RWPE2 (cell line): ENCODE results near the gene HNRNPD.
"Not testable (repeated sequence)": the region's sequence is repeated elsewhere in the genome, so short reads cannot be mapped to it uniquely, and the experiment has no call there.

Source experiments
- ATAC-seq: fragments of 200-7000 bp; cut with Tn5 transposase; 3 replicates; pipeline ENCODE4 v1.9.1; 2021; ENCODE audit warnings: low read depth
- DNase-seq: peaks from one replicate; pipeline ENCODE4 v3.0.0-alpha.2; 2020; ENCODE audit warnings: low spot score
- H3K27ac ChIP-seq: fragments of 450-650 bp; 2 replicates; pipeline ENCODE4 v1.5.1; 2017; ENCODE audit warnings: mild to moderate bottlenecking; ENCODE audit not compliant: poor library complexity, severe bottlenecking
- H3K27me3 ChIP-seq: fragments of 250-450 bp; sonication (Bioruptor Pico); 2 replicates; pipeline ENCODE4 v1.5.1; 2021; ENCODE audit warnings: mild to moderate bottlenecking, moderate library complexity; ENCODE audit not compliant: insufficient read depth, poor library complexity, severe bottlenecking
- H3K36me3 ChIP-seq: fragments of 250-450 bp; sonication (Bioruptor Pico); 2 replicates; pipeline ENCODE4 v1.5.1; 2020; ENCODE audit warnings: low read depth, mild to moderate bottlenecking, moderate library complexity
- H3K4me1 ChIP-seq: fragments of 250-450 bp; sonication (Bioruptor Pico); 2 replicates; pipeline ENCODE4 v1.5.1; 2021; ENCODE audit warnings: mild to moderate bottlenecking, moderate library complexity; ENCODE audit not compliant: insufficient read depth, poor library complexity, severe bottlenecking
- H3K4me3 ChIP-seq: fragments of 250-450 bp; sonication (Bioruptor Pico); 2 replicates; pipeline ENCODE4 v1.5.1; 2021; ENCODE audit warnings: mild to moderate bottlenecking, moderate library complexity; ENCODE audit not compliant: severe bottlenecking
- H3K9me3 ChIP-seq: fragments of 250-450 bp; sonication (Bioruptor Pico); 2 replicates; pipeline ENCODE4 v1.5.1; 2021; ENCODE audit warnings: mild to moderate bottlenecking, moderate library complexity; ENCODE audit not compliant: severe bottlenecking
- CTCF ChIP-seq: fragments of 450-650 bp; IDR thresholded peaks from one replicate; pipeline ENCODE4 v1.5.1; 2017; ENCODE audit warnings: mild to moderate bottlenecking, moderate library complexity; ENCODE audit not compliant: poor library complexity, severe bottlenecking

HNRNPD gene

GRCh38 chr4:82335043-82335442 is 38.7 kb downstream of the HNRNPD start:
- ATAC-seq (no peak), DNase-seq (no peak)
- no peak overlapping the region for H3K4me3 ChIP-seq
- no peaks in the 10 kb centered on the region for H3K9me3 ChIP-seq
- H3K27ac ChIP-seq: no peak overlapping the region
- no peaks in the 10 kb centered on the region for H3K4me1 ChIP-seq
- TF ChIP-seq CTCF: no peak
- H3K27me3 ChIP-seq: no peaks in the 10 kb centered on the region
- no peaks in the 10 kb centered on the region for H3K36me3 ChIP-seq

GRCh38 chr4:82333641-82334040 is 40.1 kb downstream of the HNRNPD start:
- not testable (repeated sequence) for DNase-seq, H3K4me3 ChIP-seq

GRCh38 chr4:82331814-82332213 is 42.0 kb downstream of the HNRNPD start:
- ATAC-seq: no peak
- H3K9me3 ChIP-seq: no peaks in the 10 kb centered on the region
- TF ChIP-seq CTCF: no peak
- H3K4me1 ChIP-seq: no peaks in the 10 kb centered on the region
- DNase-seq: no peak
- no peak overlapping the region for H3K27ac ChIP-seq
- H3K27me3 ChIP-seq: no peaks in the 10 kb centered on the region
- no peaks in the 10 kb centered on the region for H3K36me3 ChIP-seq
- H3K4me3 ChIP-seq: no peak overlapping the region

More at GRCh38 chr4:82333641-82334040, 40.1 kb downstream of the HNRNPD start:
- H3K27ac ChIP-seq, H3K27me3 ChIP-seq, H3K4me1 ChIP-seq, H3K9me3 ChIP-seq, H3K36me3 ChIP-seq, ATAC-seq: not testable (repeated sequence)

GRCh38 chr4:82320351-82320750 is 53.4 kb downstream of the HNRNPD start:
- no peak for TF ChIP-seq CTCF
- Histone ChIP-seq H3K27ac (no peak overlapping the region), H3K4me1 (no peaks in the 10 kb centered on the region), H3K27me3 (no peaks in the 10 kb centered on the region), H3K36me3 (no peaks in the 10 kb centered on the region), H3K4me3 (no peak overlapping the region), H3K9me3 (no peaks in the 10 kb centered on the region)
- DNase-seq (no peak), ATAC-seq (no peak)

GRCh38 chr4:82303063-82303462 is 70.7 kb downstream of the HNRNPD start:
- not testable (repeated sequence) for H3K4me1 ChIP-seq, DNase-seq, H3K36me3 ChIP-seq, ATAC-seq, H3K27ac ChIP-seq, H3K9me3 ChIP-seq, H3K4me3 ChIP-seq, H3K27me3 ChIP-seq
